H9 (cell line): Measurements from ENCODE around the gene FEM1C. TPM values are rescaled to one million over a fixed set of nuclear protein-coding genes. Genes with fewer than 3 reads are reported as not detected.

Experiments used
- DNase-seq: peaks from one replicate; pipeline ENCODE4 v3.0.0-alpha.2; 2017
- H2AFZ ChIP-seq: one replicate; pipeline ENCODE4 v1.6.1; 2013; ENCODE audit warnings: mild to moderate bottlenecking, low read length, control low read depth, moderate library complexity
- H2AK5ac ChIP-seq: 2 replicates; pipeline ENCODE4 v1.6.1; 2013; ENCODE audit warnings: low read length, control low read depth, mixed read lengths; ENCODE audit not compliant: insufficient read length
- H2BK120ac ChIP-seq: one replicate; pipeline ENCODE4 v1.6.1; 2013; ENCODE audit warnings: low read depth, mild to moderate bottlenecking, low read length, control low read depth, inconsistent platforms; ENCODE audit not compliant: poor library complexity, severe bottlenecking
- H2BK12ac ChIP-seq: 2 replicates; pipeline ENCODE4 v1.6.1; 2013; ENCODE audit warnings: low read length, control low read depth, mixed read lengths, low read depth; ENCODE audit not compliant: insufficient read length
- H2BK15ac ChIP-seq: 2 replicates; pipeline ENCODE4 v1.6.1; 2013; ENCODE audit warnings: low read depth, low read length, control low read depth
- H2BK20ac ChIP-seq: one replicate; pipeline ENCODE4 v1.6.1; 2013; ENCODE audit warnings: low read depth, mild to moderate bottlenecking, low read length, control low read depth, inconsistent platforms; ENCODE audit not compliant: poor library complexity, severe bottlenecking
- H2BK5ac ChIP-seq: 2 replicates; pipeline ENCODE4 v1.6.1; 2013; ENCODE audit warnings: low read length, control low read depth, mixed read lengths; ENCODE audit not compliant: insufficient read length
- H3K14ac ChIP-seq: 2 replicates; pipeline ENCODE4 v1.6.1; 2013; ENCODE audit warnings: low read length, control low read depth; ENCODE audit not compliant: insufficient read depth
- H3K18ac ChIP-seq: 2 replicates; pipeline ENCODE4 v1.6.1; 2013; ENCODE audit warnings: low read depth, mild to moderate bottlenecking, mixed read lengths, low read length, control low read depth; ENCODE audit not compliant: insufficient read length
- H3K23ac ChIP-seq: 2 replicates; pipeline ENCODE4 v1.6.1; 2013; ENCODE audit warnings: low read length, control low read depth, mixed read lengths, low read depth; ENCODE audit not compliant: insufficient read length
- H3K23me2 ChIP-seq: 2 replicates; pipeline ENCODE4 v1.6.1; 2013; ENCODE audit warnings: low read depth, mild to moderate bottlenecking, mixed read lengths, low read length, control low read depth; ENCODE audit not compliant: insufficient read length, poor library complexity, severe bottlenecking
- H3K27ac ChIP-seq: 2 replicates; pipeline ENCODE4 v1.5.1; 2013; ENCODE audit warnings: low read length, control low read depth, mixed read lengths, low read depth; ENCODE audit not compliant: insufficient read length
- H3K27me3 ChIP-seq: 2 replicates; pipeline ENCODE4 v1.6.1; 2013; ENCODE audit warnings: low read length, control low read depth, inconsistent platforms; ENCODE audit not compliant: insufficient read depth
- H3K4ac ChIP-seq: 2 replicates; pipeline ENCODE4 v1.6.1; 2013; ENCODE audit warnings: low read depth, mild to moderate bottlenecking, control low read depth, inconsistent platforms, low read length, moderate library complexity
- H3K4me1 ChIP-seq: 2 replicates; pipeline ENCODE4 v1.6.1; 2013; ENCODE audit warnings: low read length, control low read depth, inconsistent platforms; ENCODE audit not compliant: insufficient read depth
- H3K4me2 ChIP-seq: 2 replicates; pipeline ENCODE4 v1.6.1; 2013; ENCODE audit warnings: low read length, control low read depth, mixed read lengths; ENCODE audit not compliant: insufficient read length, insufficient read depth
- H3K56ac ChIP-seq: 2 replicates; pipeline ENCODE4 v1.6.1; 2013; ENCODE audit warnings: low read depth, mild to moderate bottlenecking, mixed read lengths, low read length, control low read depth; ENCODE audit not compliant: insufficient read length
- H3K79me1 ChIP-seq: 2 replicates; pipeline ENCODE4 v1.6.1; 2013; ENCODE audit warnings: low read depth, mild to moderate bottlenecking, moderate library complexity, low read length, control low read depth, inconsistent platforms; ENCODE audit not compliant: insufficient read depth, poor library complexity, severe bottlenecking
- H3K79me2 ChIP-seq: 2 replicates; pipeline ENCODE4 v1.6.1; 2013; ENCODE audit warnings: low read length, control low read depth, inconsistent platforms; ENCODE audit not compliant: insufficient read depth
- H3K9ac ChIP-seq: 2 replicates; pipeline ENCODE4 v1.6.1; 2013; ENCODE audit warnings: low read length, control low read depth, mixed read lengths; ENCODE audit not compliant: insufficient read length; ENCODE audit errors: extremely low read depth
- H3K9me3 ChIP-seq: one replicate; pipeline ENCODE4 v1.6.1; 2013; ENCODE audit warnings: low read depth, low read length, inconsistent platforms; ENCODE audit not compliant: control insufficient read depth
- H3T11ph ChIP-seq: one replicate; pipeline ENCODE4 v1.6.1; 2013; ENCODE audit warnings: mild to moderate bottlenecking, low read length, control low read depth, inconsistent platforms
- H4K20me1 ChIP-seq: one replicate; pipeline ENCODE4 v1.6.1; 2013; ENCODE audit not compliant: control insufficient read depth, insufficient read length, insufficient read depth
- H4K5ac ChIP-seq: 2 replicates; pipeline ENCODE4 v1.6.1; 2013; ENCODE audit warnings: low read depth, mild to moderate bottlenecking, mixed read lengths, low read length, control low read depth; ENCODE audit not compliant: insufficient read length
- H4K8ac ChIP-seq: replicated peaks from 2 replicates; pipeline ENCODE4 v1.6.1; 2013; ENCODE audit warnings: low read length, control low read depth, mixed read lengths, low read depth; ENCODE audit not compliant: insufficient read length
- H4K91ac ChIP-seq: 2 replicates; pipeline ENCODE4 v1.6.1; 2013; ENCODE audit warnings: low read depth, mild to moderate bottlenecking, moderate library complexity, mixed read lengths, low read length, control low read depth; ENCODE audit not compliant: insufficient read length
- H3K27ac Mint-ChIP-seq, 3 experiments: 2 replicates in 2 of 3; 3 replicates in 1 of 3; pipeline ENCODE4 v1.8.0; 2020 to 2021; ENCODE audit warnings: mixed read lengths in 3 of 3, mild to moderate bottlenecking in 1 of 3, moderate library complexity in 1 of 3
- H3K27me3 Mint-ChIP-seq: 2 replicates; pipeline ENCODE4 v1.8.0; 2021; ENCODE audit warnings: low read depth, mild to moderate bottlenecking, moderate library complexity, mixed read lengths
- H3K36me3 Mint-ChIP-seq, 3 experiments: 2 replicates in 2 of 3; 3 replicates in 1 of 3; pipeline ENCODE4 v1.8.0; 2020 to 2021; ENCODE audit warnings: low read depth in 3 of 3, mixed read lengths in 3 of 3; ENCODE audit not compliant: insufficient read depth in 1 of 3
- H3K4me1 Mint-ChIP-seq, 2 experiments: 2 replicates each; pipeline ENCODE4 v1.8.0; 2020; ENCODE audit warnings: mixed read lengths in 2 of 2
- H3K4me3 Mint-ChIP-seq, 2 experiments: 2 replicates in 1 of 2; 3 replicates in 1 of 2; pipeline ENCODE4 v1.8.0; 2020 to 2021; ENCODE audit warnings: mild to moderate bottlenecking in 2 of 2, mixed read lengths in 2 of 2, moderate library complexity in 1 of 2
- H3K9me3 Mint-ChIP-seq, 2 experiments: 2 replicates in 1 of 2; 3 replicates in 1 of 2; pipeline ENCODE4 v1.8.0; 2020; ENCODE audit warnings: mild to moderate bottlenecking in 2 of 2, mixed read lengths in 2 of 2, moderate library complexity in 1 of 2
- CTCF ChIP-seq: fragments of 200-600 bp; sonication (generic); conservative IDR thresholded peaks from 3 replicates; pipeline ENCODE4 v1.8.0; 2021; ENCODE audit warnings: antibody characterized with exemption, mild to moderate bottlenecking
- WGBS: extraction: QIAGEN DNeasy Blood & Tissue Kit; methylation state at CpG from one replicate; pipeline ENCODE4 v1.1.7; 2013; ENCODE audit warnings: missing lambda C conversion rate, low lambda C conversion rate, mixed read lengths; ENCODE audit not compliant: insufficient read length; ENCODE audit errors: extremely low coverage; 5-methylcytosine and 5-hydroxymethylcytosine counted together
- total RNA-seq: library from RNA; stranded (reverse); gene quantifications from 2 replicates; pipeline ENCODE4 v1.2.1, GENCODE V29; 2021

FEM1C gene
- total RNA-seq, 1 experiment from 2014 or later: 15.2 TPM

- no peak overlapping the region for H3K4ac ChIP-seq
- Mint-ChIP-seq H3K4me1 (peaks cover 8% of the 10 kb centered on the region in 2 experiments), H3K27ac (no peak overlapping the region), H3K4me3 (no peak overlapping the region), H3K27me3 (no peaks in the 10 kb centered on the region), H3K36me3 (0 out of 7 replicates have a peak, but pooled peaks cover 0 to 4% (median 0%) of the 10 kb centered on the region in 3 experiments), H3K9me3 (no peaks in the 10 kb centered on the region; a peak in 1 of 5 replicates)
- no peak overlapping the region for H2AFZ ChIP-seq
- H3K4me2 ChIP-seq: no peak overlapping the region
- H3K27ac ChIP-seq: no peak overlapping the region
- no peak overlapping the region for H3T11ph ChIP-seq
- no peak overlapping the region for H4K8ac ChIP-seq
- H4K5ac ChIP-seq: no peak overlapping the region
- no peak overlapping the region for H2BK20ac ChIP-seq
- no peak overlapping the region for H2BK5ac ChIP-seq
- no peak overlapping the region for H2AK5ac ChIP-seq
- no peak overlapping the region for H3K23ac ChIP-seq
- no peak overlapping the region for H4K91ac ChIP-seq
- H3K4me1 ChIP-seq: no peaks in the 10 kb centered on the region
- no peaks in the 10 kb centered on the region for H3K79me1 ChIP-seq
- no peaks in the 10 kb centered on the region for H3K27me3 ChIP-seq
- H3K9ac ChIP-seq: no peak overlapping the region
- H3K56ac ChIP-seq: no peak overlapping the region
- no peak overlapping the region for H2BK12ac ChIP-seq
- H3K79me2 ChIP-seq: no peaks in the 10 kb centered on the region
- H3K14ac ChIP-seq: no peak overlapping the region
- no peak overlapping the region for H2BK15ac ChIP-seq
- H3K23me2 ChIP-seq: no peaks in the 10 kb centered on the region
- WGBS: no CpG with 5 or more reads among the region's 3 CpGs
- TF ChIP-seq CTCF: no peak
- no peak overlapping the region for H3K18ac ChIP-seq
- H4K20me1 ChIP-seq: no peaks in the 10 kb centered on the region
- DNase-seq: no peak
- H3K9me3 ChIP-seq: no peaks in the 10 kb centered on the region
- no peak overlapping the region for H2BK120ac ChIP-seq
Observed at GRCh38 chr5:115578657-115579056, 34.1 kb upstream of the FEM1C start.
